ENCODE measurements around the gene POLR1G. TPM values are rescaled to one million over a fixed set of nuclear protein-coding genes. Genes with fewer than 3 reads are reported as not detected.

POLR1G gene
- total and polyA plus RNA-seq, 9 of the 15 experiments (the other 6 are each of a cell fraction or from before 2014, with no cell fraction given): 3.0 to 50.1 (median 27.4) TPM

- TF ChIP-seq FIP1L1 (IDR thresholded peaks at IDR 0.05; ENCODE audit: low read depth, low read length, poor library complexity, severe bottlenecking): no peak
- no peak for TF ChIP-seq MYBL2 (IDR thresholded peaks at IDR 0.05; ENCODE audit: low read depth)
- TF ChIP-seq MYBL2 (CRISPR knock-in tag; IDR thresholded peaks at IDR 0.05; ENCODE audit: borderline replicate concordance): no peak
- TF ChIP-seq ZNF639 (CRISPR knock-in tag; conservative IDR thresholded peaks at IDR 0.05 in 1 of 2, IDR thresholded peaks at IDR 0.05 in 1 of 2): no peak
- TF ChIP-seq EP300 (IDR thresholded peaks at IDR 0.05; ENCODE audit: low read length): no peak
- TF ChIP-seq KLF6 (CRISPR knock-in tag; IDR thresholded peaks at IDR 0.05; ENCODE audit: borderline replicate concordance): no peak
- no peak for TF ChIP-seq CREB1 (IDR thresholded peaks at IDR 0.05)
- TF ChIP-seq CREB1 (CRISPR knock-in tag; IDR thresholded peaks at IDR 0.05): peak; percentile 52; the same call in 1 of the 2 replicates
- TF ChIP-seq GMEB1 (CRISPR knock-in tag; IDR thresholded peaks at IDR 0.05): 0 out of 2 replicates have a peak, but pooled peaks have one; percentile 16
- TF ChIP-seq HNRNPK (IDR thresholded peaks at IDR 0.05; ENCODE audit: low read depth, low read length, poor library complexity, severe bottlenecking): no peak
- TF ChIP-seq OTX1 (CRISPR knock-in tag; IDR thresholded peaks at IDR 0.05): no peak
- no peak for TF ChIP-seq ZNF449 (CRISPR knock-in tag; IDR thresholded peaks at IDR 0.05)
- no peak for TF ChIP-seq GATAD2A (IDR thresholded peaks at IDR 0.05)
- peak; percentile 68; the same call in 1 of the 2 replicates for TF ChIP-seq ZC3H4 (CRISPR knock-in tag; IDR thresholded peaks at IDR 0.05; ENCODE audit: borderline replicate concordance)
- peak; percentile 82 for TF ChIP-seq MXI1 (IDR thresholded peaks at IDR 0.05; ENCODE audit: low read depth, low read length)
- peak; percentile 50; the same call in 1 of the 2 replicates for TF ChIP-seq E2F1 (CRISPR knock-in tag; IDR thresholded peaks at IDR 0.05)
- no peak for TF ChIP-seq BRCA1 (IDR thresholded peaks at IDR 0.05)
- no peak for TF ChIP-seq BRCA1 (CRISPR knock-in tag; IDR thresholded peaks at IDR 0.05)
- peak; percentile 47 for TF ChIP-seq SAP30 (IDR thresholded peaks at IDR 0.05; ENCODE audit: borderline replicate concordance, insufficient read depth, low read depth, low read length, poor library complexity, severe bottlenecking)
- TF ChIP-seq E2F6 (IDR thresholded peaks at IDR 0.05; ENCODE audit: borderline replicate concordance in 1 of 2, extremely low read depth in 1 of 2, insufficient read depth in 1 of 2, insufficient read length in 1 of 2, low read depth in 1 of 2, low read length in 1 of 2, poor library complexity in 1 of 2, severe bottlenecking in 1 of 2): peak; percentile 35 to 70
Measured at GRCh38 chr19:45444318-45445041, 38.0 kb downstream of the POLR1G start (continued).

All from K562 (cell line).